SK-N-SH (cell line): Measurements from ENCODE around the gene DENND6B.
A peak's percentile ranks its signal among the peaks of the same experiment; 100 is the strongest.

Source experiments
- CTCF ChIP-seq: fragments of 200-600 bp; sonication (generic); IDR thresholded peaks from 2 replicates; pipeline ENCODE4 v1.6.1; 2017; ENCODE audit warnings: antibody characterized with exemption, mild to moderate bottlenecking, moderate library complexity
- FOXJ3 ChIP-seq: sonication (generic); formaldehyde crosslinking; IDR thresholded peaks from 2 replicates; pipeline ENCODE4 v1.5.1; 2020; ENCODE audit warnings: mild to moderate bottlenecking, missing genetic modification reagents
- NFIC ChIP-seq: IDR thresholded peaks from 2 replicates; pipeline ENCODE4 v1.4.0; 2012; ENCODE audit warnings: borderline replicate concordance
- REST ChIP-seq: IDR thresholded peaks from 2 replicates; pipeline ENCODE4 v1.6.1; 2012; ENCODE audit warnings: mild to moderate bottlenecking, low read depth, low read length, moderate library complexity

DNA sequence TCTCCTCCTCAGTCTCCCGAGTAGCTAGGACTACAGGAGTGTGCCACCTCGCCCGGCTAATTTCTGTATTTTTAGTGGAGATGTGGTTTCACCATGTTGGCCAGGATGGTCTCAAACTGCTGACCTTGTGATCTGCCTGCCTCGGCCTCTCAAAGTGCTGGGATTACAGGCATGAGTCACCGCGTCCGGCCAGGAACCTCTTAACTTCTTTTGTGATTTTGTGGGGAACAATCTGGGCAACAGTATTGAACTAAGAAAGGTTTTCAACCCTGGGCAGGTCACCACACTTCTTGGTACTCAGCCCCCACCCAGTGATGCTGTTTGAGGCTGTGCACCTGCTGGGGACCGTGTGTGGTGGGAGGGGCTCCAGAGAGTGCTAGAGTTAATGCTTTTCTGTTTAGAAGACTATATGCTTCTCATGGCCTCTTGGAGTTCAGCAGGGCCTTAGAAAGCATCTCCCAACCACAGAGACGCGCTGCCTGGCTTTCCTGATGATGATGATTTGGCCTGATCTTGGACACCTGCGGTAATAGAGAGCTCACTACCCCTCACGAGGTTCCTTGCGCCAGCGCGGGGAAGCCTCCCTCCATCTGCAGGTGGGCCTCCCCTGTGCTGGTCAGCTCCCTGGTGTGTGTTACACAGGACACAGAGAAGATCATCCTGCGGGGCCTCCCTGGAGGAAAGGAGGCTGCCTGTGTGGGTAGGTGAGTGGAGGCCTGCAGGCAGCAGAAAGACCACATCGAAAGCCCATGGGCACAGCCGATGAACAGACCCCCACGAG is 1.2 kb downstream of the DENND6B start:
- TF ChIP-seq CTCF: no peak
- TF ChIP-seq REST: peak; percentile 76; the same call in 1 of the 2 replicates
- TF ChIP-seq FOXJ3 (CRISPR knock-in tag): no peak
- TF ChIP-seq NFIC: no peak
